Measurements from ENCODE around the gene DUOXA1.
A peak's percentile ranks its signal among the peaks of the same experiment; 100 is the strongest.

DUOXA1 gene

GRCh38 chr15:45131510-45131909, 1.8 kb upstream of the DUOXA1 start:
- DNase-seq (ENCODE audit: insufficient read length, low spot score) (no peak), FAIRE-seq (no peak)
- TF ChIP-seq POLR2A (IDR thresholded peaks at IDR 0.05; ENCODE audit: low read depth, low read length): no peak

- FAIRE-seq (no peak), DNase-seq (ENCODE audit: insufficient read length, low spot score) (no peak)
- TF ChIP-seq POLR2A (IDR thresholded peaks at IDR 0.05; ENCODE audit: low read depth, low read length): no peak
Observed at GRCh38 chr15:45130291-45131000, 767 bp upstream of the DUOXA1 start.

DNA sequence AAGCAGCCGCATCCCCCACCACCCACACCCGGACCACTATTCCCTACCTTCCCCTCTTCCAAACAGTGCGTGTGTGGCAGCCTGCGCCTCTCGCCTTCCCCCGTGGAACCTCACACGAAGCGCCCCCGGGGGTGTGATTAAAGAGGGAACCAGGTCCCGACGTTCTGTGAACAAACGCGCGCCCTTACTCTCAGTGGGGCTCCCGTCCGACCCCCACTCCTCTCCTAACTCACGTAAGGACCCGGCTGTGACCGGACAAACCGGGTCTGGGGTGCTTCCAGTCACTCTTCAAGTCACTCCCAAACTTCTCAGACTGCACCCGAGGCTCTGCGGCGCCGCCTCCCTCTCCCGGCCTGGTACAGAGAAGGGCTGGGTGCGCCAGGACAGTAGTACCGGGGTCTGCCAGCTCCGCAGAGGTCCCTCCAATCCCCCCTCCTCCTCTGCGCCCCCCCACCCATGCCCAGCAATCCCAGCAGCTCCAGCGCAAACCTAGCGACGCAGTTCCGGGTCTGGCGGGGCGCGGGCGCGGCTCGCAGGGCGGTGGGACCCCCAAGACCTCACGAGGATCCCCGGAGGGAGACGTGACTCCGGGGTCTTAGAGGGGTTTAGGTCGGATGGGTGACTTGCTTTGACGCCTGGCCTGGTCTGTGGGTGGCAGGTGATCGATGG, 574 bp downstream of the DUOXA1 start:
- no peak for DNase-seq (ENCODE audit: insufficient read length, low spot score)
- no peak for TF ChIP-seq POLR2A (IDR thresholded peaks at IDR 0.05; ENCODE audit: low read depth, low read length)
- FAIRE-seq: no peak

- FAIRE-seq: peak; percentile 57
- TF ChIP-seq POLR2A (IDR thresholded peaks at IDR 0.05; ENCODE audit: low read depth, low read length): no peak
- no peak for DNase-seq (ENCODE audit: insufficient read length, low spot score)
Observed at GRCh38 chr15:45126535-45127158, 3.0 kb downstream of the DUOXA1 start.

GRCh38 chr15:45123397-45123796, 6.3 kb downstream of the DUOXA1 start:
- TF ChIP-seq POLR2A (IDR thresholded peaks at IDR 0.05; ENCODE audit: low read depth, low read length): no peak
- DNase-seq (ENCODE audit: insufficient read length, low spot score) (no peak), FAIRE-seq (no peak)

DNA sequence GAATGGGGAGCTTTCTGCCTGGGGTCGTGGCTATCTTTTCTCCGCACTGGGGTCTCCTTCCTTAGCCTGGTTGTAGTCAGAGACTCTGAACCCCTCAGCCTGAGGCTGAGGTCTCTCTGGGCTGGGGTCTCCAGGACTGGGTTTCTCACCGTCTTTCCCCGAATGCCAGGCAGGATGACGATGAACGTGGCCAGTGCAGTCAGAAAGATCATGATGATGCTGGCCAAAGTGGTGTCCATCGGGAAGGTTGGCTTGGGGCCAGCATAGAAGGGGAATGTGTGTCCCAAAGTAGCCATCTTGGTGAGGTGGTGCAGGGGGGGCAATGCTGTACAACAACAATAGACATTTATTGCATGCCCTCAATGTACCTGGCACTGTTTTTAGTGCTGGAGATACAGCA, 7.0 kb downstream of the DUOXA1 start:
- DNase-seq (ENCODE audit: insufficient read length, low spot score) (no peak), FAIRE-seq (no peak)
- no peak for TF ChIP-seq POLR2A (IDR thresholded peaks at IDR 0.05; ENCODE audit: low read depth, low read length)

GRCh38 chr15:45121706-45122417, 7.8 kb downstream of the DUOXA1 start:
- FAIRE-seq (peak; percentile 93), DNase-seq (ENCODE audit: insufficient read length, low spot score) (peak; percentile 92)

DNA sequence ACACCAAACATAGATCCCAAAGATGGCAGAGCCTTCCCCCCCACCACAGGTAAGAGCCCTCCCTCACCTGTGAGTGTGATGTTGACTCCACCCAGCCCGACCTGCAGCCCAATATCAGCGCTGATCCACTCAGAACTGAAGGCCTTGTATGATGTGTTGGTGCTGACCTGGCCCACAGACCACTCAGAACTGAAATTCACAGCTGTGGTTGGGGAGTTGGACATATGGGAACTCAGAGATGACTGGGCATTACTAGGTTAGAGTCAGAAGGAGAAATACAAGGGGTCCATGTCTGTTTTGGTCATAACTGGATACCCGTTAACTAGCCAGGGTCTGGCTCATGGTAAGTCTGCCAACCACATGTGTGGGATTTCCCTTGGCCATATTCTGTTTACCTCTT, 8.7 kb downstream of the DUOXA1 start:
- no peak for FAIRE-seq
- DNase-seq (ENCODE audit: insufficient read length, low spot score): no peak
- TF ChIP-seq POLR2A (IDR thresholded peaks at IDR 0.05; ENCODE audit: low read depth, low read length): no peak

More at GRCh38 chr15:45121706-45122417, 7.8 kb downstream of the DUOXA1 start:
- TF ChIP-seq POLR2A (IDR thresholded peaks at IDR 0.05; ENCODE audit: low read depth, low read length): no peak

DNA sequence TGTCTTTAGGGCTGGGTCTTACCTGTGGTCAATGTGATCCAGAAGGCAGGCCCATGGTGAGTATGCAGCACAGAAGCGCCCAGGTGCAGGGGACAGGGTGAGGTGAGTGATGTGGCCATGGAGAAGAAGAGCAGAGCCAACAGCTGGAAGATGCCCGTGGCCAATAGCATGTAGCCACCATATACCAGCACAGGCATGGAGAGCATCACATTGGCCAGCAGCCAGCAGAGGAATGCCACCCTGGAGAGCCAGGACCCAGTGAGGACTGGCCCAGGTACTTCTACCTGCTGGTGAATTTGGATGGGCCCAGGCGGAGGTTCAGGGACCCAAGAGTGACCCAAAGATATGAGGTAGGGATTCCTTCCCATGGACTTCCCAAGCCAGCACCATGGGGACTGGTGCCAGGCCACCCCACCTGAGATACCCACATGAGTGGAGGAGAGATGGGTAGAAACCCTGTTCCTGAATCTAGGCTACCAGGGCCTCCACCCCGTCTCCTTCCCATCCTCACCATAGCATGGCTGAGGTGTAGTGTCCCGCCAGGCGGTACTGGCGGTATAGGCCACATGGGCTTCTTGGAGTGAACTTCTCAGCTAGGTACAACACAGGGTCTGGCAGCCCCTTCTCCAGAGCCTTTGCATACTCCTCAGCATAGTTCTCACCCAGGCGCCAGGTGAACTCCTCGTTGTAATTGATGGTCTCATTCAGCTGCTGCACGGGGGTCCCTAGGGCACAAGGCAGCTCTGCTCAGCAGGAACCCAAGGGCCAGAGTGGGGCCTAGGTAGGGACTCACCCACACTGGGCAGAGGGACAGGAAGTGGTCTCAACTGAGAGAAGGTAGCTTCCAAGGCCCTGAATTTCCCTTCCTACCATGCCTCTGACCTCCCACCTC, 9.4 kb downstream of the DUOXA1 start:
- FAIRE-seq (no peak), DNase-seq (ENCODE audit: insufficient read length, low spot score) (no peak)
- TF ChIP-seq POLR2A (IDR thresholded peaks at IDR 0.05; ENCODE audit: low read depth, low read length): no peak

DNA sequence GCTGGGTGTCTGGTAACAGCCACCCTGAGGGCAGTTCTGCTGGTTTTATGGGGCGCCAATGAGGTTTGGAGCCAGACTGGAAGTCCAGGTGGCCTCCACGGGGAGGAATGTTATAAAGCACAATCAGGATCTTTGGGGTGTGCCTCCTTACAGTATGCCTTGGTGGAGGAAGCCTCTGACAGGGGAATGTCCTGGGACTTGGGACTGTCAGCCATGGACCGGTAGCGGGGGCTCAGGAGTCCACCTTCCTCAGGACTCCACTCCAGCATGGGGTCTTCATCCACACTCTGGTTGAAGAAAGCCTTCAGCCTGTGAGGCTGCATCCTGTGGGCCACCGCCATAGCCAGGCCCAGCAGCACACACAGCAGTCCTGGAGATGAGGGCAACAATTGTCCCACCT, 10.7 kb downstream of the DUOXA1 start:
- FAIRE-seq (no peak), DNase-seq (ENCODE audit: insufficient read length, low spot score) (no peak)
- no peak for TF ChIP-seq POLR2A (IDR thresholded peaks at IDR 0.05; ENCODE audit: low read depth, low read length)

DNA sequence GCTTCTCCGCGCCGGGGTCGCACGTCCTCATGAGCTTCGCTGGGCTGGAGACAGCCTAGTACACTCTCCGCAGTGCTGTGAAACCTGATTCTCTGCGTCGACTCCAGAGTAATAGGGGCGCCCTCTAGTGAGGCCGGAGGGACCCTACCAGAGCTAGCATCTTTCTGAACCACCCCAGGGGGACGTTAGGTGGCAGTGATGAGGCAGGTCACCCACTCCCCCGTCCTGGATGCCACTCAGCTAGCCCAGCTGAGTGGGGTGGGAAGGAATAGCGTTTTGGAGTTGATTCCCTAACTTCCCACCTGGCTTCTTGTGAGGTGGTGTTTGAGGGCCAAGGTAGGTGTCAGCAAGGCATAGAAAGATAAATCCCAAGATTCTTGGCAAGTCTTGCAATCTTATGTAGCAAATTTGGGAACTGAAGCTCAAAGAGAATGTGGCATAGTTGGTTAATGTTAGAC, 11.5 kb downstream of the DUOXA1 start:
- TF ChIP-seq POLR2A (IDR thresholded peaks at IDR 0.05; ENCODE audit: low read depth, low read length): no peak
- DNase-seq (ENCODE audit: insufficient read length, low spot score) (peak; percentile 98), FAIRE-seq (peak; percentile 11)

DNA sequence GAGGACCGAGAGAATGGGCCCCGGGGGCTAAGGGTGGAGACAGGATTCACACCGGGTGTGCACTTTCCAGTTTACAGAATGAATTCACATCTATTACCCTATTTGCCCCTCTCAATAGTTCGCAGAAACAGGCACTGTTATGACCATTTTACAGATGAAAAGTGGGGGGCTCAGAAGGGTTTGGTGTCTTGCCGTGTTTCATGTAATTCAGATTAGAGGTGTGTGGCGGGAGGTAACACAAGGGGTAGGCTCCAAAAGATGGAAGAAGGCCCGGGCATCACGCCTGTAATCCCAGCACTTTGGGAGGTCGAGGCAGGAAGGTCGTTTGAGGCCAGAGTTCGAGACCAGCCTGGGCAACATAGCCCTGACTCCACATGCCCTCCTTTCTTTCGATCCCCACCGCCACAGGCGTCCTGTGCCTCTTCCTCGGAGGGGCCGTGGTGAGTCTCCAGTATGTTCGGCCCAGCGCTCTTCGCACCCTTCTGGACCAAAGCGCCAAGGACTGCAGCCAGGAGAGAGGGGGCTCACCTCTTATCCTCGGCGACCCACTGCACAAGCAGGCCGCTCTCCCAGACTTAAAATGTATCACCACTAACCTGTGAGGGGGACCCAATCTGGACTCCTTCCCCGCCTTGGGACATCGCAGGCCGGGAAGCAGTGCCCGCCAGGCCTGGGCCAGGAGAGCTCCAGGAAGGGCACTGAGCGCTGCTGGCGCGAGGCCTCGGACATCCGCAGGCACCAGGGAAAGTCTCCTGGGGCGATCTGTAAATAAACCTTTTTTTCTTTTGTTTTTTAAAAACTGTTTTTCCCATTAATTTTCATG, 12.2 kb downstream of the DUOXA1 start:
- TF ChIP-seq POLR2A (IDR thresholded peaks at IDR 0.05; ENCODE audit: low read depth, low read length): no peak
- no peak for FAIRE-seq
- DNase-seq (ENCODE audit: insufficient read length, low spot score): no peak

Measured in H54 (cell line).